ENCODE data around the gene GSTO2.

Gene GSTO2

DNA sequence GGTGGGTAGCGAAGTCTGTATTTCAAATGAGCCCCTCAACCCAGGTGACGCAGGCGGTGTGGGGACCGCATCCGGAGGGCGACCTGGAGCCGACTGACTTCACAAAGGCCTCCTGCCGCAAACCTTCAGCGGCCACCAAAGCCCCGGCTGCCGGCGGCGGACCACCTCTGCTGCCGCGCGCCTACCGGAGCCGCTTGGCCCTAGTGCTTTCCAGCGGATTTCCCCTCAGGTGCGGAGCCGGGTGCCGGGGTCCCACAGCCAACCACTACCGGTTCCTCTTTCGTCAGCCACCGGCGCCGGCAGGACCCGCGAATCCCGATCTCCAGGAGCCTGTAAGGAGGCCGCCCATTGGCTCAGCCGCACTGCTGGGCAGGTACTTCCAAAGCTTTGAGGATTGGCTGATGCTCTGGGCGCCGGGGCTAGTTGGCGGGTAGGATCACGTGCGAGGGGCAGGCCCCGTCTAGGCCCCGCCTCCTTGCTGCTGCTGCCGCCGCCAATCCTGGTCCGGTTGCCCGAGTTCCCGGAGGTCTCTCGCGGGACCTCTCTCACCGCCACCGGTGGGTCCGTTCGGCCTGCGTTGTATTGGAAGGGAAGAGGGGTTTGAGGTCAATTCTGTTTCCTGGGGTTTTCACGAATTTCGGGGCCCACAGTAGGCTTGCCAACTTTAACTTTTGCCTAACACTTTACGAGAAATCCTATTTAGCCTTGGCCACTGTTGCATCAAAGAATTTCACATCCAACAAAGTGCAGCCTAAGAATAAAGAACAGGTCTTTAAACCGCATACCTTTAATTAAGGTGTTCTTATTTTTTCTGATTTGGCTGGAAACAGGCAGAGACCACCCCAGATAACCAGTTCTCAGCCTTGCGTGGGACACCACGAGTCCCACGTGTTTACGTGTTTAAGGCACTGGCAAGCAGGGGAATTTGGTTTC, at the start of gene GSTO2 (continued):
- TF ChIP-seq ZFP69B (tag by site-specific recombination; IDR thresholded peaks at IDR 0.05) = peak; percentile 65
- no peak for TF ChIP-seq TCF7L2 (IDR thresholded peaks at IDR 0.05; ENCODE audit: borderline replicate concordance, low read depth, low read length)
- TF ChIP-seq ZNF501 (tag by site-specific recombination; IDR thresholded peaks at IDR 0.05) = peak; percentile 32; the same call in 1 of the 2 replicates
- no peak for TF ChIP-seq ZNF248 (tag by site-specific recombination; IDR thresholded peaks at IDR 0.05)
- TF ChIP-seq, protein P1, sequence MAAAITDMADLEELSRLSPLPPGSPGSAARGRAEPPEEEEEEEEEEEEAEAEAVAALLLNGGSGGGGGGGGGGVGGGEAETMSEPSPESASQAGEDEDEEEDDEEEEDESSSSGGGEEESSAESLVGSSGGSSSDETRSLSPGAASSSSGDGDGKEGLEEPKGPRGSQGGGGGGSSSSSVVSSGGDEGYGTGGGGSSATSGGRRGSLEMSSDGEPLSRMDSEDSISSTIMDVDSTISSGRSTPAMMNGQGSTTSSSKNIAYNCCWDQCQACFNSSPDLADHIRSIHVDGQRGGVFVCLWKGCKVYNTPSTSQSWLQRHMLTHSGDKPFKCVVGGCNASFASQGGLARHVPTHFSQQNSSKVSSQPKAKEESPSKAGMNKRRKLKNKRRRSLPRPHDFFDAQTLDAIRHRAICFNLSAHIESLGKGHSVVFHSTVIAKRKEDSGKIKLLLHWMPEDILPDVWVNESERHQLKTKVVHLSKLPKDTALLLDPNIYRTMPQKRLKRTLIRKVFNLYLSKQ (tag by site-specific recombination; IDR thresholded peaks at IDR 0.05; ENCODE audit: borderline replicate concordance) = no peak
- no peak for TF ChIP-seq ZNF530 (tag by site-specific recombination; IDR thresholded peaks at IDR 0.05; ENCODE audit: low read depth)
- TF ChIP-seq ZNF266 (tag by site-specific recombination; IDR thresholded peaks at IDR 0.05; ENCODE audit: low read depth) = no peak
- no peak for TF ChIP-seq KLF16 (tag by site-specific recombination; IDR thresholded peaks at IDR 0.05)
- TF ChIP-seq, protein P2, sequence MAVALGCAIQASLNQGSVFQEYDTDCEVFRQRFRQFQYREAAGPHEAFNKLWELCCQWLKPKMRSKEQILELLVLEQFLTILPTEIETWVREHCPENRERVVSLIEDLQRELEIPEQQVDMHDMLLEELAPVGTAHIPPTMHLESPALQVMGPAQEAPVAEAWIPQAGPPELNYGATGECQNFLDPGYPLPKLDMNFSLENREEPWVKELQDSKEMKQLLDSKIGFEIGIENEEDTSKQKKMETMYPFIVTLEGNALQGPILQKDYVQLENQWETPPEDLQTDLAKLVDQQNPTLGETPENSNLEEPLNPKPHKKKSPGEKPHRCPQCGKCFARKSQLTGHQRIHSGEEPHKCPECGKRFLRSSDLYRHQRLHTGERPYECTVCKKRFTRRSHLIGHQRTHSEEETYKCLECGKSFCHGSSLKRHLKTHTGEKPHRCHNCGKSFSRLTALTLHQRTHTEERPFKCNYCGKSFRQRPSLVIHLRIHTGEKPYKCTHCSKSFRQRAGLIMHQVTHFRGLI (tag by site-specific recombination; IDR thresholded peaks at IDR 0.05) = no peak
- TF ChIP-seq, protein P3, sequence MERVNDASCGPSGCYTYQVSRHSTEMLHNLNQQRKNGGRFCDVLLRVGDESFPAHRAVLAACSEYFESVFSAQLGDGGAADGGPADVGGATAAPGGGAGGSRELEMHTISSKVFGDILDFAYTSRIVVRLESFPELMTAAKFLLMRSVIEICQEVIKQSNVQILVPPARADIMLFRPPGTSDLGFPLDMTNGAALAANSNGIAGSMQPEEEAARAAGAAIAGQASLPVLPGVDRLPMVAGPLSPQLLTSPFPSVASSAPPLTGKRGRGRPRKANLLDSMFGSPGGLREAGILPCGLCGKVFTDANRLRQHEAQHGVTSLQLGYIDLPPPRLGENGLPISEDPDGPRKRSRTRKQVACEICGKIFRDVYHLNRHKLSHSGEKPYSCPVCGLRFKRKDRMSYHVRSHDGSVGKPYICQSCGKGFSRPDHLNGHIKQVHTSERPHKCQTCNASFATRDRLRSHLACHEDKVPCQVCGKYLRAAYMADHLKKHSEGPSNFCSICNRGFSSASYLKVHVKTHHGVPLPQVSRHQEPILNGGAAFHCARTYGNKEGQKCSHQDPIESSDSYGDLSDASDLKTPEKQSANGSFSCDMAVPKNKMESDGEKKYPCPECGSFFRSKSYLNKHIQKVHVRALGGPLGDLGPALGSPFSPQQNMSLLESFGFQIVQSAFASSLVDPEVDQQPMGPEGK (tag by site-specific recombination; IDR thresholded peaks at IDR 0.05) = no peak
- TF ChIP-seq ZNF677 (tag by site-specific recombination; IDR thresholded peaks at IDR 0.05) = no peak
- TF ChIP-seq ZNF2 (tag by site-specific recombination; IDR thresholded peaks at IDR 0.05) = peak; percentile 46; the same call in 1 of the 2 replicates
- no peak for TF ChIP-seq ZNF610 (tag by site-specific recombination; IDR thresholded peaks at IDR 0.05; ENCODE audit: borderline replicate concordance)
- peak; percentile 88 for TF ChIP-seq ZNF335 (tag by site-specific recombination; conservative IDR thresholded peaks at IDR 0.05)

DNA sequence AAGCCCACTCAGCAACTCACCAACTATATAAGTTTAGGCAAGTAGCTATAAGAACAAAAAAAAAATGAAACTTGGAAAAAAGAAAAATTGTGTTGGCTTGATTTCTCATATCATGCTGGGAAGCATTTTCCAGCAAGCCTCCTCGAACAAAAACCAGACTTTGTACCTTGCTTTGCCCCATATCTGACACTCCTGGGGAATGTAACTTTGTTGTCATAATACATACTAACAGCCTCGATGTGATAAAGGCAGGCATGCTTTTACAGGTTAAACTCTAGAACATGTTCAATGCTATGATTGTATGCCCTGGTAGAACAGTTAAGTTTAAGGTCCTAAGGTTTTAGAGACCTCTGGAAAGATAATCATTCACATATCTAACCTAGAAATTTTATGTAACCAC, 48.5 kb upstream of the GSTO2 start:
- no peak overlapping the region for H3K27ac ChIP-seq (ENCODE audit: extremely low read depth, low read depth, low read length)
- ChIA-PET POLR2A (no interaction called here), CTCF (no interaction called here)
- H3K36me3 ChIP-seq (ENCODE audit: control insufficient read depth in 2 of 2, insufficient read depth in 1 of 2, low read length in 2 of 2) = no peaks in the 10 kb centered on the region
- no peak overlapping the region for H3K4me3 ChIP-seq (ENCODE audit: low read depth, low read length)
- TF ChIP-seq RBAK (tag by site-specific recombination; IDR thresholded peaks at IDR 0.05) (no peak), ZSCAN16 (tag by site-specific recombination; IDR thresholded peaks at IDR 0.05) (no peak), ZNF473 (tag by site-specific recombination; IDR thresholded peaks at IDR 0.05) (no peak), ZIC2 (tag by site-specific recombination; IDR thresholded peaks at IDR 0.05) (no peak), ZNF16 (tag by site-specific recombination; IDR thresholded peaks at IDR 0.05; ENCODE audit: low read depth) (no peak)
- TF ChIP-seq, protein P4, sequence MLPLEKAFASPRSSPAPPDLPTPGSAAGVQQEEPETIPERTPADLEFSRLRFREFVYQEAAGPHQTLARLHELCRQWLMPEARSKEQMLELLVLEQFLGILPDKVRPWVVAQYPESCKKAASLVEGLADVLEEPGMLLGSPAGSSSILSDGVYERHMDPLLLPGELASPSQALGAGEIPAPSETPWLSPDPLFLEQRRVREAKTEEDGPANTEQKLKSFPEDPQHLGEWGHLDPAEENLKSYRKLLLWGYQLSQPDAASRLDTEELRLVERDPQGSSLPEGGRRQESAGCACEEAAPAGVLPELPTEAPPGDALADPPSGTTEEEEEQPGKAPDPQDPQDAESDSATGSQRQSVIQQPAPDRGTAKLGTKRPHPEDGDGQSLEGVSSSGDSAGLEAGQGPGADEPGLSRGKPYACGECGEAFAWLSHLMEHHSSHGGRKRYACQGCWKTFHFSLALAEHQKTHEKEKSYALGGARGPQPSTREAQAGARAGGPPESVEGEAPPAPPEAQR (tag by site-specific recombination; IDR thresholded peaks at IDR 0.05) = no peak
- TF ChIP-seq, protein P5, sequence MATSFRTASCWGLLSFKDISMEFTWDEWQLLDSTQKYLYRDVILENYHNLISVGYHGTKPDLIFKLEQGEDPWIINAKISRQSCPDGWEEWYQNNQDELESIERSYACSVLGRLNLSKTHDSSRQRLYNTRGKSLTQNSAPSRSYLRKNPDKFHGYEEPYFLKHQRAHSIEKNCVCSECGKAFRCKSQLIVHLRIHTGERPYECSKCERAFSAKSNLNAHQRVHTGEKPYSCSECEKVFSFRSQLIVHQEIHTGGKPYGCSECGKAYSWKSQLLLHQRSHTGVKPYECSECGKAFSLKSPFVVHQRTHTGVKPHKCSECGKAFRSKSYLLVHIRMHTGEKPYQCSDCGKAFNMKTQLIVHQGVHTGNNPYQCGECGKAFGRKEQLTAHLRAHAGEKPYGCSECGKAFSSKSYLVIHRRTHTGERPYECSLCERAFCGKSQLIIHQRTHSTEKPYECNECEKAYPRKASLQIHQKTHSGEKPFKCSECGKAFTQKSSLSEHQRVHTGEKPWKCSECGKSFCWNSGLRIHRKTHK (tag by site-specific recombination; IDR thresholded peaks at IDR 0.05) = no peak
- TF ChIP-seq, protein P6, sequence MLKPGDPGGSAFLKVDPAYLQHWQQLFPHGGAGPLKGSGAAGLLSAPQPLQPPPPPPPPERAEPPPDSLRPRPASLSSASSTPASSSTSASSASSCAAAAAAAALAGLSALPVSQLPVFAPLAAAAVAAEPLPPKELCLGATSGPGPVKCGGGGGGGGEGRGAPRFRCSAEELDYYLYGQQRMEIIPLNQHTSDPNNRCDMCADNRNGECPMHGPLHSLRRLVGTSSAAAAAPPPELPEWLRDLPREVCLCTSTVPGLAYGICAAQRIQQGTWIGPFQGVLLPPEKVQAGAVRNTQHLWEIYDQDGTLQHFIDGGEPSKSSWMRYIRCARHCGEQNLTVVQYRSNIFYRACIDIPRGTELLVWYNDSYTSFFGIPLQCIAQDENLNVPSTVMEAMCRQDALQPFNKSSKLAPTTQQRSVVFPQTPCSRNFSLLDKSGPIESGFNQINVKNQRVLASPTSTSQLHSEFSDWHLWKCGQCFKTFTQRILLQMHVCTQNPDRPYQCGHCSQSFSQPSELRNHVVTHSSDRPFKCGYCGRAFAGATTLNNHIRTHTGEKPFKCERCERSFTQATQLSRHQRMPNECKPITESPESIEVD (tag by site-specific recombination; IDR thresholded peaks at IDR 0.05) = no peak
- H3K4me1 ChIP-seq (ENCODE audit: control insufficient read depth, insufficient read depth, low read length) = no peaks in the 10 kb centered on the region
- no peaks in the 10 kb centered on the region for H3K9me3 ChIP-seq (ENCODE audit: control insufficient read depth, insufficient read depth, low read depth, low read length)
